PC-3 (cell line): ENCODE measurements around the gene DYNC1I1. TPM values are rescaled to one million over a fixed set of nuclear protein-coding genes. Genes with fewer than 3 reads are reported as not detected.

Source experiments
- ATAC-seq: fragments of 200-7000 bp; cut with Tn5 transposase; 2 replicates; pipeline ENCODE4 v1.9.1; 2020; ENCODE audit warnings: mild to moderate bottlenecking, moderate library complexity
- BruUV-seq: library from RNA; stranded (reverse); fragments of 400-500 nt; replicated peaks from 2 replicates; lab custom pipeline; 2021; lab: Mats Ljungman, UMichigan
- CTCF ChIA-PET: fragments of 300-600 bp; sonication (Branson Sonifier 250); formaldehyde crosslinking; loops from one replicate; lab custom pipeline; 2022; ENCODE audit warnings: antibody characterized with exemption; lab: Charles Lee
- POLR2A ChIA-PET: fragments of 300-600 bp; sonication (Branson Sonifier 250); formaldehyde crosslinking; loops from one replicate; lab custom pipeline; 2022; ENCODE audit warnings: antibody characterized with exemption; ENCODE audit not compliant: unreplicated experiment; lab: Charles Lee
- DNase-seq: peaks from one replicate; pipeline ENCODE4 v3.0.0-alpha.2; 2015
- H2AFZ ChIP-seq: fragments of 300-600 bp; sonication (generic); 2 replicates; pipeline ENCODE4 v1.6.0; 2016; ENCODE audit warnings: antibody characterized with exemption, low read length
- H3F3A ChIP-seq: fragments of 300-600 bp; sonication (generic); one replicate; pipeline ENCODE4 v1.6.0; 2017; ENCODE audit warnings: antibody characterized with exemption, low read length, control low read depth, mild to moderate bottlenecking; ENCODE audit not compliant: unreplicated experiment
- H3K27ac ChIP-seq: fragments of 300-600 bp; sonication (generic); 2 replicates; pipeline ENCODE4 v1.5.1; 2016; ENCODE audit warnings: mild to moderate bottlenecking, low read length
- H3K27me3 ChIP-seq: fragments of 300-600 bp; sonication (generic); 2 replicates; pipeline ENCODE4 v1.6.1; 2016; ENCODE audit warnings: low read length, mixed read lengths
- H3K36me3 ChIP-seq: fragments of 300-600 bp; sonication (generic); 2 replicates; pipeline ENCODE4 v1.6.1; 2016; ENCODE audit warnings: low read depth, mixed run types, low read length, mixed read lengths
- H3K4me1 ChIP-seq: fragments of 300-600 bp; sonication (generic); 2 replicates; pipeline ENCODE4 v1.5.1; 2016; ENCODE audit warnings: low read length; ENCODE audit not compliant: insufficient read depth
- H3K4me2 ChIP-seq: fragments of 300-600 bp; sonication (generic); 2 replicates; pipeline ENCODE4 v1.6.0; 2016; ENCODE audit warnings: low read length
- H3K4me3 ChIP-seq: fragments of 300-600 bp; sonication (generic); 2 replicates; pipeline ENCODE4 v1.5.1; 2016; ENCODE audit warnings: mild to moderate bottlenecking, low read length, mixed read lengths
- H3K79me2 ChIP-seq: fragments of 300-600 bp; sonication (generic); 2 replicates; pipeline ENCODE4 v1.6.1; 2017; ENCODE audit warnings: low read length, mixed read lengths
- H3K9ac ChIP-seq: fragments of 300-600 bp; sonication (generic); 2 replicates; pipeline ENCODE4 v1.6.0; 2016; ENCODE audit warnings: mild to moderate bottlenecking, low read length
- H3K9me2 ChIP-seq: fragments of 300-600 bp; sonication (generic); replicated peaks from 2 replicates; pipeline ENCODE4 v1.6.1; 2016; ENCODE audit warnings: mixed run types, low read length, mixed read lengths
- H3K9me3 ChIP-seq: fragments of 300-600 bp; sonication (generic); 2 replicates; pipeline ENCODE4 v1.6.1; 2016; ENCODE audit warnings: low read length, mixed read lengths
- H4K20me1 ChIP-seq: fragments of 300-600 bp; sonication (generic); 2 replicates; pipeline ENCODE4 v1.6.1; 2016; ENCODE audit warnings: low read length, mixed read lengths
- CTCF ChIP-seq: fragments of 300-600 bp; sonication (generic); conservative IDR thresholded peaks from 2 replicates; pipeline ENCODE4 v1.5.1; 2017; ENCODE audit warnings: antibody characterized with exemption, low read depth, mild to moderate bottlenecking, low read length
- EZH2 ChIP-seq: fragments of 300-600 bp; sonication (generic); IDR thresholded peaks from one replicate; pipeline ENCODE4 v1.6.1; 2017; ENCODE audit warnings: antibody characterized with exemption, mild to moderate bottlenecking, low read length; ENCODE audit not compliant: unreplicated experiment
- EZH2phosphoT487 ChIP-seq: fragments of 300-600 bp; sonication (generic); IDR thresholded peaks from 2 replicates; pipeline ENCODE4 v1.6.1; 2018; ENCODE audit warnings: mild to moderate bottlenecking, antibody characterized with exemption, low read length, borderline replicate concordance
- intact Hi-C: fragments of 100-400 bp; cut with micrococcal nuclease; formaldehyde crosslinking; loops from 2 replicates; pipeline ENCODE4 v1.9.0; 2023
- total RNA-seq: library from RNA; depleted of rRNA; stranded (reverse); fragments of >200 nt; gene quantifications from 2 replicates; pipeline ENCODE4 v1.2.3, GENCODE V29; 2014

The DYNC1I1 gene
- total RNA-seq, 1 experiment from 2014 or later, result 2.4 TPM

GRCh38 chr7:95906851-95907250 is 134.5 kb downstream of the DYNC1I1 start:
- no peaks in the 10 kb centered on the region for H3K9me3 ChIP-seq
- intact Hi-C loops, result no loop called here
- TF ChIP-seq EZH2phosphoT487 (no peak), EZH2 (no peak), CTCF (no peak)
- H3K4me2 ChIP-seq, result no peak overlapping the region
- BruUV-seq, result no TSS peak
- no peaks in the 10 kb centered on the region for H3F3A ChIP-seq
- CTCF ChIA-PET, result no interaction called here
- H2AFZ ChIP-seq, result no peak overlapping the region
- H3K79me2 ChIP-seq, result no peaks in the 10 kb centered on the region
- no peak overlapping the region for H3K9ac ChIP-seq
- H3K27ac ChIP-seq, result no peak overlapping the region
- H3K27me3 ChIP-seq, result no peaks in the 10 kb centered on the region
- no peak for DNase-seq
- no peak for ATAC-seq
- no peak overlapping the region for H3K4me3 ChIP-seq
- no peaks in the 10 kb centered on the region for H3K4me1 ChIP-seq
- H4K20me1 ChIP-seq, result no peaks in the 10 kb centered on the region
- H3K9me2 ChIP-seq, result no peaks in the 10 kb centered on the region
- H3K36me3 ChIP-seq, result no peaks in the 10 kb centered on the region
- POLR2A ChIA-PET, result no interaction called here

GRCh38 chr7:95907337-95907736 is 135.0 kb downstream of the DYNC1I1 start:
- no peak for DNase-seq
- intact Hi-C loops, result no loop called here
- CTCF ChIA-PET, result no interaction called here

GRCh38 chr7:95908499-95908898 is 136.1 kb downstream of the DYNC1I1 start:
- H3K9me3 ChIP-seq, result no peaks in the 10 kb centered on the region
- no peaks in the 10 kb centered on the region for H3K9me2 ChIP-seq
- H4K20me1 ChIP-seq, result no peaks in the 10 kb centered on the region
- H3K36me3 ChIP-seq, result no peaks in the 10 kb centered on the region
- H3K4me2 ChIP-seq, result no peak overlapping the region
- ChIA-PET CTCF (no interaction called here), POLR2A (no interaction called here)
- no peak overlapping the region for H3K27ac ChIP-seq
- no peaks in the 10 kb centered on the region for H3K4me1 ChIP-seq
- H3K9ac ChIP-seq, result no peak overlapping the region
- intact Hi-C loops, result no loop called here
- TF ChIP-seq EZH2 (no peak), CTCF (no peak), EZH2phosphoT487 (no peak)
- no peak for DNase-seq
- no TSS peak for BruUV-seq
- no peak for ATAC-seq
- H3F3A ChIP-seq, result no peaks in the 10 kb centered on the region
- no peak overlapping the region for H2AFZ ChIP-seq
- H3K4me3 ChIP-seq, result no peak overlapping the region
- H3K27me3 ChIP-seq, result no peaks in the 10 kb centered on the region
- no peaks in the 10 kb centered on the region for H3K79me2 ChIP-seq

More at GRCh38 chr7:95907337-95907736, 135.0 kb downstream of the DYNC1I1 start:
- Histone ChIP-seq H3K4me2 (no peak overlapping the region), H3K4me1 (no peaks in the 10 kb centered on the region), H2AFZ (no peak overlapping the region), H3K9ac (no peak overlapping the region), H3F3A (no peaks in the 10 kb centered on the region), H3K4me3 (no peak overlapping the region), H3K79me2 (no peaks in the 10 kb centered on the region), H3K27me3 (no peaks in the 10 kb centered on the region), H3K27ac (no peak overlapping the region), H3K9me3 (no peaks in the 10 kb centered on the region), H4K20me1 (no peaks in the 10 kb centered on the region), H3K9me2 (no peaks in the 10 kb centered on the region), H3K36me3 (no peaks in the 10 kb centered on the region)
- BruUV-seq, result no TSS peak
- POLR2A ChIA-PET, result no interaction called here
- TF ChIP-seq EZH2phosphoT487 (no peak), EZH2 (no peak), CTCF (no peak)
- ATAC-seq, result no peak
